Fibroblast of lung (primary cell): ENCODE results near the gene TSPAN18.

ENCODE experiments used
- CTCF ChIP-seq, 2 donors: IDR thresholded peaks in 1 of 2; conservative IDR thresholded peaks in 1 of 2; 1 replicate in 1 of 2; 2 replicates in 1 of 2; pipeline ENCODE4 v1.5.1; 2011 to 2012; ENCODE audit warnings: low read length in 2 of 2, control low read depth in 1 of 2, inconsistent platforms in 1 of 2, low read depth in 1 of 2, mild to moderate bottlenecking in 1 of 2
- EZH2 ChIP-seq: IDR thresholded peaks from 2 replicates; pipeline ENCODE4 v1.5.1; 2012; ENCODE audit warnings: low read length, control low read depth, mild to moderate bottlenecking; ENCODE audit errors: missing control alignments

GRCh38 chr11:44729063-44729462 lies 2.3 kb downstream of the TSPAN18 start:
- TF ChIP-seq CTCF (conservative IDR thresholded peaks at IDR 0.05 in 1 of 2, IDR thresholded peaks at IDR 0.05 in 1 of 2; ENCODE audit: low read depth in 1 of 2, low read length in 2 of 2) (no peak), EZH2 (no peak)
